SK-N-SH (cell line): ENCODE measurements around the gene ECEL1. TPM values are rescaled to one million over a fixed set of nuclear protein-coding genes. Genes with fewer than 3 reads are reported as not detected.

Experiments used
- CTCF ChIA-PET: fragments of 300-600, 350-600 bp; formaldehyde crosslinking; extraction: SDS; loops from one replicate; lab custom pipeline; 2021; lab: Yijun Ruan, JAX
- POLR2A ChIA-PET: fragments of 350-600 bp; sonication (Branson Sonifier 250); formaldehyde crosslinking; extraction: SDS; loops from one replicate; lab custom pipeline; 2020; ENCODE audit warnings: antibody characterized with exemption, inconsistent platforms; lab: Yijun Ruan, JAX
- DNase-seq: peaks from one replicate; pipeline ENCODE4 v3.0.0; 2012
- H2AFZ ChIP-seq: fragments of 200-600 bp; sonication (generic); 2 replicates; pipeline ENCODE4 v1.8.1; 2016; ENCODE audit warnings: antibody characterized with exemption, mild to moderate bottlenecking, low read depth
- H3F3A ChIP-seq: fragments of 200-600 bp; sonication (generic); replicated peaks from 2 replicates; pipeline ENCODE3; 2016; ENCODE audit warnings: antibody characterized with exemption, mild to moderate bottlenecking; ENCODE audit not compliant: insufficient read depth
- H3K27ac ChIP-seq, 2 experiments: fragments of 200-500 bp in 1 of 2; fragments of 200-600 bp in 1 of 2; sonication (Bioruptor generic) in 1 of 2; sonication (generic), shearing (Covaris generic) in 1 of 2; 2 replicates each; pipeline versions ENCODE4 v1.5.1 to v1.6.1; 2014 to 2016; ENCODE audit warnings: low read depth in 2 of 2, inconsistent platforms in 1 of 2, low read length in 1 of 2, mild to moderate bottlenecking in 1 of 2, mixed read lengths in 1 of 2
- H3K27me3 ChIP-seq: fragments of 200-600 bp; sonication (generic), shearing (Covaris generic); 2 replicates; pipeline ENCODE4 v1.6.1; 2016; ENCODE audit warnings: mixed run types; ENCODE audit not compliant: insufficient read depth
- H3K36me3 ChIP-seq, 2 experiments: fragments of 200-500 bp in 1 of 2; fragments of 200-600 bp in 1 of 2; sonication (Bioruptor generic) in 1 of 2; sonication (generic) in 1 of 2; replicated peaks in 1 of 2; 2 replicates each; pipeline versions ENCODE3 to v1.5.1; 2014 to 2016; ENCODE audit warnings: low read length in 1 of 2, mild to moderate bottlenecking in 1 of 2; ENCODE audit not compliant: insufficient read depth in 2 of 2, control insufficient read depth in 1 of 2
- H3K4me1 ChIP-seq, 2 experiments: fragments of 200-500 bp in 1 of 2; fragments of 200-600 bp in 1 of 2; sonication (Bioruptor generic) in 1 of 2; sonication (generic), shearing (Covaris generic) in 1 of 2; 2 replicates each; pipeline versions ENCODE4 v1.5.1 to v1.6.1; 2014 to 2016; ENCODE audit warnings: low read depth in 1 of 2, low read length in 1 of 2, mixed run types in 1 of 2; ENCODE audit not compliant: insufficient read depth in 2 of 2, control insufficient read depth in 1 of 2
- H3K4me2 ChIP-seq: fragments of 200-600 bp; sonication (generic), shearing (Covaris generic); 2 replicates; pipeline ENCODE4 v1.6.1; 2017; ENCODE audit warnings: mixed run types
- H3K4me3 ChIP-seq, 2 experiments: fragments of 200-500 bp in 1 of 2; fragments of 200-600 bp in 1 of 2; sonication (Bioruptor generic) in 1 of 2; sonication (generic), shearing (Covaris generic) in 1 of 2; 2 replicates each; pipeline versions ENCODE4 v1.5.1 to v1.8.1; 2014 to 2016; ENCODE audit warnings: low read depth in 2 of 2, inconsistent platforms in 1 of 2, low read length in 1 of 2, mild to moderate bottlenecking in 1 of 2, mixed read lengths in 1 of 2, moderate library complexity in 1 of 2
- H3K79me2 ChIP-seq: fragments of 200-600 bp; sonication (generic); 2 replicates; pipeline ENCODE4 v1.8.1; 2017; ENCODE audit warnings: mild to moderate bottlenecking; ENCODE audit not compliant: insufficient read depth
- H3K9ac ChIP-seq: fragments of 200-600 bp; sonication (generic); 2 replicates; pipeline ENCODE4 v1.6.1; 2017; ENCODE audit warnings: mixed run types
- H3K9me2 ChIP-seq: fragments of 200-600 bp; sonication (generic); 2 replicates; pipeline ENCODE4 v1.6.1; 2017; ENCODE audit warnings: mixed run types
- H3K9me3 ChIP-seq: fragments of 200-600 bp; sonication (generic); 2 replicates; pipeline ENCODE4 v1.6.1; 2017; ENCODE audit warnings: mixed run types, mild to moderate bottlenecking, moderate library complexity
- H4K20me1 ChIP-seq: fragments of 200-600 bp; sonication (generic); 2 replicates; pipeline ENCODE4 v1.6.1; 2017; ENCODE audit warnings: mild to moderate bottlenecking, mixed run types; ENCODE audit not compliant: insufficient read depth
- EZH2phosphoT487 ChIP-seq: fragments of 200-600 bp; sonication (generic); IDR thresholded peaks from 2 replicates; pipeline ENCODE4 v1.6.1; 2017; ENCODE audit warnings: low read depth, mixed run types, mild to moderate bottlenecking, antibody characterized with exemption, moderate library complexity, borderline replicate concordance
- FOSL2 ChIP-seq: IDR thresholded peaks from 2 replicates; pipeline ENCODE4 v1.4.0; 2012; ENCODE audit warnings: low read depth, mild to moderate bottlenecking, moderate library complexity, borderline replicate concordance
- FOXJ3 ChIP-seq: sonication (generic); formaldehyde crosslinking; IDR thresholded peaks from 2 replicates; pipeline ENCODE4 v1.5.1; 2020; ENCODE audit warnings: mild to moderate bottlenecking, missing genetic modification reagents
- FOXM1 ChIP-seq: IDR thresholded peaks from 2 replicates; pipeline ENCODE4 v1.4.0; 2012; ENCODE audit warnings: low read depth, mild to moderate bottlenecking
- JUND ChIP-seq: IDR thresholded peaks from 2 replicates; pipeline ENCODE4 v1.4.0; 2012
- MXI1 ChIP-seq: IDR thresholded peaks from 2 replicates; pipeline ENCODE4 v1.6.1; 2012; ENCODE audit warnings: mild to moderate bottlenecking, low read depth, low read length, improper control_type of control experiment
- RCOR1 ChIP-seq: fragments of 150-350 bp; IDR thresholded peaks from 2 replicates; pipeline ENCODE4 v1.6.1; 2017; ENCODE audit warnings: antibody characterized with exemption, low read length
- RXRA ChIP-seq: IDR thresholded peaks from 2 replicates; pipeline ENCODE4 v1.4.0; 2012; ENCODE audit warnings: low read depth, mild to moderate bottlenecking, borderline replicate concordance
- SIN3A ChIP-seq: IDR thresholded peaks from 2 replicates; pipeline ENCODE4 v1.6.1; 2012; ENCODE audit warnings: low read depth, mild to moderate bottlenecking, low read length, moderate library complexity, borderline replicate concordance
- TCF12 ChIP-seq: IDR thresholded peaks from 2 replicates; pipeline ENCODE4 v1.4.0; 2012
- WGBS: methylation state at CpG from one replicate; pipeline ENCODE4 v1.1.6; 2017; ENCODE audit warnings: low lambda C conversion rate; 5-methylcytosine and 5-hydroxymethylcytosine counted together
- polyA plus RNA-seq, 3 experiments: library from polyadenylated mRNA; depleted of rRNA; stranded (reverse); fragments of >200 nt; gene quantifications; 2 replicates each; pipeline ENCODE4 v1.2.3, GENCODE V29; 2012
- TF ChIP-seq, protein P1 (sequence below): fragments of 150-350 bp; IDR thresholded peaks from 2 replicates; pipeline ENCODE4 v1.6.1; 2016; ENCODE audit warnings: mild to moderate bottlenecking, low read depth, low read length
- TF ChIP-seq, protein P2 (sequence below): fragments of 150-350 bp; IDR thresholded peaks from 2 replicates; pipeline ENCODE4 v1.6.1; 2017; ENCODE audit warnings: antibody characterized with exemption, low read length, low read depth, borderline replicate concordance
- TF ChIP-seq, protein P3 (sequence below): IDR thresholded peaks from 2 replicates; pipeline ENCODE4 v1.6.1; 2012; ENCODE audit warnings: mild to moderate bottlenecking, low read depth, low read length, moderate library complexity
- TF ChIP-seq, protein P4 (sequence below): fragments of 200-600 bp; sonication (generic); IDR thresholded peaks from 2 replicates; pipeline ENCODE4 v1.6.1; 2017; ENCODE audit warnings: antibody characterized with exemption, mild to moderate bottlenecking, moderate library complexity
- TF ChIP-seq, protein P5 (sequence below): IDR thresholded peaks from 2 replicates; pipeline ENCODE4 v1.4.0; 2012; ENCODE audit warnings: low read depth, borderline replicate concordance

The ECEL1 gene
- polyA plus RNA-seq, 1 of the 3 experiments (the other 2 are of a cell fraction) = not detected

DNA sequence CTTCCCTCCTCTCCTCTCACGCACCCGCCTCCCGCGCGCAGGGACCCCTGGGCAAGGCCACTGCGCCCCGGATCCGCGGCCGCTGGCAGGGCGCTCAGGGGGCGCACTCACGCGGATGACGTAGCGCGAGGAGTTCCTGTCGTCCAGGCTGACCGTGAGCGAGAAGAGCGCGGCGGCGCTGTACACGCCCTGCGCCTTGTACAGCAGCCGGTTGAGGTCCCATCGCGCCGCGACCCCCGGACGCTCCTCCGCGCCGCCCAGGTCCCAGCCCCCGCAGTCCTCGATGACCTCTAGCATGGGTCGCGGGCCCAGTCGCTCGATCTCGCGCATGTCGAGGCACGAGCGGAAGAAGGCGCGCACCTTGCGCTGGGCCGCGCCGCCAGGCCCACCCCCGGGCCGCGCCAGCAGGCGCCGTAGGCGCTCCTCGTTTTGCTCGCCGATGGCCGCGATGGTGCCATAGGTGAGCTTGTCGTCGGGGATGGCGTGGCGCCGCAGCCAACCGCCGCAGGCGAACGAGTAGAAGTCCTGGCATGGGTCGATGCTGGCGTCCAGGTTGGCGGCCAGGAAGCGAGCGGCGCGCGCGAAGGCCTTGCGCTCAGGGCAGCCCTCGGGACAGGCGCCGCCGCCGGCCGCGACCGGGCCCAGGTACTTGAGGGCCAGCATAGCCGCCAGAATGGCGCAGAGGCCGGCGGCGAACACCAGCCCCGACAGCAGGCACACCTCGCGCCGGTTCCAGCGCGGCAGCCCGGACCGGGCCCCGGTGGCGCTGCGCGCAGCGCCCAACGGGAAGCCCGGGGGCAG is 1.7 kb downstream of the ECEL1 start:
- H3K79me2 ChIP-seq = no peaks in the 10 kb centered on the region

DNA sequence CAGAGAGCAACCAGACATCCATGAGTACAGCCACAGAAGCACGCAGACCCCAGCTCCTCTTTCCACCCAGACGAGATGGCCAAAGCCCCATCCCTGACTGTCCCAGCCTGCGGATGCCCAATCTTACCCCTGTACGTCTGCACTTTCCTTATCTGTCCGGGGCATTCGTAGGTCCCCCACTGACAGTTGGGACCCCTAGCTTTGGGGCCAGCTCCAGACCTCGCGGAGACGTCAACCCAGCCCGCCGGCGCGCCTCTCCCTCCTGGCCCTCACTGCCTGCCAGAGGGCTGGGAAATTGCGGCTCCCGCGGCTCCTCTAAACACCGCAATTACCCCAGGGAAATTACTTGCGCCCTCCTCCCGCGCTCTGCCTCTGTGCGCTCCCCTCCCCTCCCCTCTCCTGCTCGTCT is 2.3 kb downstream of the ECEL1 start:
- no peaks in the 10 kb centered on the region for H3K9me2 ChIP-seq
- whole genome bisulfite sequencing = 39% methylated on average over 22 of the region's 22 CpGs
- DNase-seq = no peak
- H3K36me3 ChIP-seq = no peaks in the 10 kb centered on the region
- H3K4me3 ChIP-seq = no peak overlapping the region
- peaks cover 0 to 2% of the 10 kb centered on the region in 2 experiments; a peak in 1 of 4 replicates for H3K4me1 ChIP-seq
- no peak overlapping the region for H3K27ac ChIP-seq
- H4K20me1 ChIP-seq = no peaks in the 10 kb centered on the region
- H3F3A ChIP-seq = no peaks in the 10 kb centered on the region
- POLR2A ChIA-PET = no interaction called here
- H3K9me3 ChIP-seq = no peaks in the 10 kb centered on the region
- no peak overlapping the region for H3K4me2 ChIP-seq
- peaks cover 18% of the 10 kb centered on the region for H3K27me3 ChIP-seq
- CTCF ChIA-PET = interaction anchor here (0.8 to 1.4 kb wide), 4 partner anchors 11 to 40 kb away, joined by 3 to 4 read pairs (median 4); no protein-coding TSS in a partner anchor
- H3K9ac ChIP-seq = no peak overlapping the region
- no peak overlapping the region for H2AFZ ChIP-seq
- no peaks in the 10 kb centered on the region for H3K79me2 ChIP-seq
- TF ChIP-seq SIN3A = no peak
- TF ChIP-seq, protein P1, sequence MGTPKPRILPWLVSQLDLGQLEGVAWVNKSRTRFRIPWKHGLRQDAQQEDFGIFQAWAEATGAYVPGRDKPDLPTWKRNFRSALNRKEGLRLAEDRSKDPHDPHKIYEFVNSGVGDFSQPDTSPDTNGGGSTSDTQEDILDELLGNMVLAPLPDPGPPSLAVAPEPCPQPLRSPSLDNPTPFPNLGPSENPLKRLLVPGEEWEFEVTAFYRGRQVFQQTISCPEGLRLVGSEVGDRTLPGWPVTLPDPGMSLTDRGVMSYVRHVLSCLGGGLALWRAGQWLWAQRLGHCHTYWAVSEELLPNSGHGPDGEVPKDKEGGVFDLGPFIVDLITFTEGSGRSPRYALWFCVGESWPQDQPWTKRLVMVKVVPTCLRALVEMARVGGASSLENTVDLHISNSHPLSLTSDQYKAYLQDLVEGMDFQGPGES = no peak
- TF ChIP-seq, protein P2, sequence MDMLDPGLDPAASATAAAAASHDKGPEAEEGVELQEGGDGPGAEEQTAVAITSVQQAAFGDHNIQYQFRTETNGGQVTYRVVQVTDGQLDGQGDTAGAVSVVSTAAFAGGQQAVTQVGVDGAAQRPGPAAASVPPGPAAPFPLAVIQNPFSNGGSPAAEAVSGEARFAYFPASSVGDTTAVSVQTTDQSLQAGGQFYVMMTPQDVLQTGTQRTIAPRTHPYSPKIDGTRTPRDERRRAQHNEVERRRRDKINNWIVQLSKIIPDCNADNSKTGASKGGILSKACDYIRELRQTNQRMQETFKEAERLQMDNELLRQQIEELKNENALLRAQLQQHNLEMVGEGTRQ = no peak
- TF ChIP-seq FOXM1 = no peak
- TF ChIP-seq, protein P3, sequence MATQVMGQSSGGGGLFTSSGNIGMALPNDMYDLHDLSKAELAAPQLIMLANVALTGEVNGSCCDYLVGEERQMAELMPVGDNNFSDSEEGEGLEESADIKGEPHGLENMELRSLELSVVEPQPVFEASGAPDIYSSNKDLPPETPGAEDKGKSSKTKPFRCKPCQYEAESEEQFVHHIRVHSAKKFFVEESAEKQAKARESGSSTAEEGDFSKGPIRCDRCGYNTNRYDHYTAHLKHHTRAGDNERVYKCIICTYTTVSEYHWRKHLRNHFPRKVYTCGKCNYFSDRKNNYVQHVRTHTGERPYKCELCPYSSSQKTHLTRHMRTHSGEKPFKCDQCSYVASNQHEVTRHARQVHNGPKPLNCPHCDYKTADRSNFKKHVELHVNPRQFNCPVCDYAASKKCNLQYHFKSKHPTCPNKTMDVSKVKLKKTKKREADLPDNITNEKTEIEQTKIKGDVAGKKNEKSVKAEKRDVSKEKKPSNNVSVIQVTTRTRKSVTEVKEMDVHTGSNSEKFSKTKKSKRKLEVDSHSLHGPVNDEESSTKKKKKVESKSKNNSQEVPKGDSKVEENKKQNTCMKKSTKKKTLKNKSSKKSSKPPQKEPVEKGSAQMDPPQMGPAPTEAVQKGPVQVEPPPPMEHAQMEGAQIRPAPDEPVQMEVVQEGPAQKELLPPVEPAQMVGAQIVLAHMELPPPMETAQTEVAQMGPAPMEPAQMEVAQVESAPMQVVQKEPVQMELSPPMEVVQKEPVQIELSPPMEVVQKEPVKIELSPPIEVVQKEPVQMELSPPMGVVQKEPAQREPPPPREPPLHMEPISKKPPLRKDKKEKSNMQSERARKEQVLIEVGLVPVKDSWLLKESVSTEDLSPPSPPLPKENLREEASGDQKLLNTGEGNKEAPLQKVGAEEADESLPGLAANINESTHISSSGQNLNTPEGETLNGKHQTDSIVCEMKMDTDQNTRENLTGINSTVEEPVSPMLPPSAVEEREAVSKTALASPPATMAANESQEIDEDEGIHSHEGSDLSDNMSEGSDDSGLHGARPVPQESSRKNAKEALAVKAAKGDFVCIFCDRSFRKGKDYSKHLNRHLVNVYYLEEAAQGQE = no peak
- TF ChIP-seq, protein P4, sequence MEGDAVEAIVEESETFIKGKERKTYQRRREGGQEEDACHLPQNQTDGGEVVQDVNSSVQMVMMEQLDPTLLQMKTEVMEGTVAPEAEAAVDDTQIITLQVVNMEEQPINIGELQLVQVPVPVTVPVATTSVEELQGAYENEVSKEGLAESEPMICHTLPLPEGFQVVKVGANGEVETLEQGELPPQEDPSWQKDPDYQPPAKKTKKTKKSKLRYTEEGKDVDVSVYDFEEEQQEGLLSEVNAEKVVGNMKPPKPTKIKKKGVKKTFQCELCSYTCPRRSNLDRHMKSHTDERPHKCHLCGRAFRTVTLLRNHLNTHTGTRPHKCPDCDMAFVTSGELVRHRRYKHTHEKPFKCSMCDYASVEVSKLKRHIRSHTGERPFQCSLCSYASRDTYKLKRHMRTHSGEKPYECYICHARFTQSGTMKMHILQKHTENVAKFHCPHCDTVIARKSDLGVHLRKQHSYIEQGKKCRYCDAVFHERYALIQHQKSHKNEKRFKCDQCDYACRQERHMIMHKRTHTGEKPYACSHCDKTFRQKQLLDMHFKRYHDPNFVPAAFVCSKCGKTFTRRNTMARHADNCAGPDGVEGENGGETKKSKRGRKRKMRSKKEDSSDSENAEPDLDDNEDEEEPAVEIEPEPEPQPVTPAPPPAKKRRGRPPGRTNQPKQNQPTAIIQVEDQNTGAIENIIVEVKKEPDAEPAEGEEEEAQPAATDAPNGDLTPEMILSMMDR = no peak

More for the DNA sequence above, 1.7 kb downstream of the ECEL1 start:
- H3K9me2 ChIP-seq = no peaks in the 10 kb centered on the region
- H3K4me1 ChIP-seq = peaks cover 0 to 3% of the 10 kb centered on the region in 2 experiments; a peak in 1 of 4 replicates
- ChIA-PET POLR2A (no interaction called here), CTCF (interaction anchor here (0.8 to 1.4 kb wide), 4 partner anchors 12 to 561 kb away, joined by 3 to 4 read pairs (median 4); no protein-coding TSS in a partner anchor)
- DNase-seq = peak; percentile 45
- H3K27me3 ChIP-seq = peaks cover 18% of the 10 kb centered on the region
- H3K4me2 ChIP-seq = no peak overlapping the region
- H3K27ac ChIP-seq = no peak overlapping the region
- H4K20me1 ChIP-seq = no peaks in the 10 kb centered on the region
- H3K9ac ChIP-seq = no peak overlapping the region
- no peaks in the 10 kb centered on the region for H3K9me3 ChIP-seq
- 25% methylated on average over 52 of the region's 111 CpGs for WGBS
- no peak overlapping the region for H2AFZ ChIP-seq
- TF ChIP-seq EZH2phosphoT487 = no peak
- TF ChIP-seq JUND = no peak
- TF ChIP-seq TCF12 = no peak
- TF ChIP-seq, protein P2 = no peak
- TF ChIP-seq FOSL2 = no peak
- no peak for TF ChIP-seq RCOR1
- TF ChIP-seq MXI1 = no peak
- no peak for TF ChIP-seq RXRA
- TF ChIP-seq, protein P5, sequence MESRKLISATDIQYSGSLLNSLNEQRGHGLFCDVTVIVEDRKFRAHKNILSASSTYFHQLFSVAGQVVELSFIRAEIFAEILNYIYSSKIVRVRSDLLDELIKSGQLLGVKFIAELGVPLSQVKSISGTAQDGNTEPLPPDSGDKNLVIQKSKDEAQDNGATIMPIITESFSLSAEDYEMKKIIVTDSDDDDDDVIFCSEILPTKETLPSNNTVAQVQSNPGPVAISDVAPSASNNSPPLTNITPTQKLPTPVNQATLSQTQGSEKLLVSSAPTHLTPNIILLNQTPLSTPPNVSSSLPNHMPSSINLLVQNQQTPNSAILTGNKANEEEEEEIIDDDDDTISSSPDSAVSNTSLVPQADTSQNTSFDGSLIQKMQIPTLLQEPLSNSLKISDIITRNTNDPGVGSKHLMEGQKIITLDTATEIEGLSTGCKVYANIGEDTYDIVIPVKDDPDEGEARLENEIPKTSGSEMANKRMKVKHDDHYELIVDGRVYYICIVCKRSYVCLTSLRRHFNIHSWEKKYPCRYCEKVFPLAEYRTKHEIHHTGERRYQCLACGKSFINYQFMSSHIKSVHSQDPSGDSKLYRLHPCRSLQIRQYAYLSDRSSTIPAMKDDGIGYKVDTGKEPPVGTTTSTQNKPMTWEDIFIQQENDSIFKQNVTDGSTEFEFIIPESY = no peak
- no peak for TF ChIP-seq FOXJ3
- H3F3A ChIP-seq = no peaks in the 10 kb centered on the region
- H3K36me3 ChIP-seq = no peaks in the 10 kb centered on the region
- H3K4me3 ChIP-seq = no peak overlapping the region; a peak in 1 of 4 replicates
